ENCODE data around the gene KRI1. TPM values are rescaled to one million over a fixed set of nuclear protein-coding genes. Genes with fewer than 3 reads are reported as not detected.

KRI1 gene
- total and polyA plus RNA-seq, 7 donors = 14.8 to 21.6 (median 20.2) TPM

- TF ChIP-seq, protein P1, sequence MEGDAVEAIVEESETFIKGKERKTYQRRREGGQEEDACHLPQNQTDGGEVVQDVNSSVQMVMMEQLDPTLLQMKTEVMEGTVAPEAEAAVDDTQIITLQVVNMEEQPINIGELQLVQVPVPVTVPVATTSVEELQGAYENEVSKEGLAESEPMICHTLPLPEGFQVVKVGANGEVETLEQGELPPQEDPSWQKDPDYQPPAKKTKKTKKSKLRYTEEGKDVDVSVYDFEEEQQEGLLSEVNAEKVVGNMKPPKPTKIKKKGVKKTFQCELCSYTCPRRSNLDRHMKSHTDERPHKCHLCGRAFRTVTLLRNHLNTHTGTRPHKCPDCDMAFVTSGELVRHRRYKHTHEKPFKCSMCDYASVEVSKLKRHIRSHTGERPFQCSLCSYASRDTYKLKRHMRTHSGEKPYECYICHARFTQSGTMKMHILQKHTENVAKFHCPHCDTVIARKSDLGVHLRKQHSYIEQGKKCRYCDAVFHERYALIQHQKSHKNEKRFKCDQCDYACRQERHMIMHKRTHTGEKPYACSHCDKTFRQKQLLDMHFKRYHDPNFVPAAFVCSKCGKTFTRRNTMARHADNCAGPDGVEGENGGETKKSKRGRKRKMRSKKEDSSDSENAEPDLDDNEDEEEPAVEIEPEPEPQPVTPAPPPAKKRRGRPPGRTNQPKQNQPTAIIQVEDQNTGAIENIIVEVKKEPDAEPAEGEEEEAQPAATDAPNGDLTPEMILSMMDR (IDR thresholded peaks at IDR 0.05) = no peak
- 89 to 91% (median 90%) methylated on average over 5 of the region's 5 CpGs for WGBS, 3 donors
Measured at GRCh38 chr19:10600149-10600548, 34.3 kb upstream of the KRI1 start.

DNA sequence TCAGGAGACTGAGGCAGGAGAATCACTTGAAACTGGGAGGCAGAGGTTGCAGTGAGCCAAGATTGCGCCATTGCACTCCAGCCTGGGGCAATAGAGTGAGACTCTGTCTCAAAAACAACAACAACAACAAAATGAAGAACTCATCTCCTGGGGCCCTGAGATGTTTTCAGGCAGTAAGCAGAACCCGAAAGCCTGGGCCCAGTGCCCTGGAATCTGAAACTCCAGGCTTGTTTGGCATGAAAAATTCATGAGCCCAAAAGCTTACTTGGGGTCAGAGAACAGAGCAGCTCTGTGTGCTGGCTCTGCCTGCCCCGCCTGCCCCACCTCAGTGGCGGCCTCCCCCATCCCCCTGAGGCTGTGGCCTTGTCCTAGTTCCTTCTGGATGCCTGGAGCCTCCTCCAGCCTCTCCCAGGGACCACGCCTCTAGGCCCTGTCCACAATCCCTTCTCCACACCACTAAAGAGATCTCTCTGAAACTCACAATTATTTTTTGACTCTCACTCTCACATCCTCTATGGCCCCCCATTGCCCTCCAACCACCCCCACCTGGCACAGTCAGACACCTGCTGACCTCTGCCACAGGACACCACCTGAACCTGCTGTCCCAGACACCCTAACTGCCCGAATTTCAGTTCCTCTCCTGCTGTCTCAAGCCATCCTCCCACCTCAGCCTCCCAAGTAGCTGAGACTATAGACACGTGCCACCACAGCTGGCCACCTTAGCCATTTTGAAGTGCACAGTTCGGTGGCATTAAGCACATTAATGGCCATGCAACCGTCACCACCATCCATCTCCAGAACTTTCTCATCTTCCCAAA lies 28.2 kb upstream of the KRI1 start:
- Histone ChIP-seq H3K27me3 (ENCODE audit: insufficient read depth in 3 of 3, low read length in 2 of 3) (peaks cover 0 to 3% (median 0%) of the 10 kb centered on the region in 3 donors), H3K36me3 (ENCODE audit: insufficient read depth in 1 of 2, low read depth in 1 of 2) (no peaks in the 10 kb centered on the region), H3K4me3 (no peak overlapping the region), H3K9me3 (no peaks in the 10 kb centered on the region), H3K27ac (no peak overlapping the region), H3K4me1 (no peaks in the 10 kb centered on the region)
- 50 to 61% (median 60%) methylated on average over 9 of the region's 9 CpGs for WGBS, 3 donors
- ATAC-seq (peak in 2 of 4 donors; percentile 24 to 54), DNase-seq (peak in 1 of 2 donors; percentile 80)
- intact Hi-C loops (cut with DNase I) = no loop called here
- TF ChIP-seq, protein P1 (IDR thresholded peaks at IDR 0.05) = no peak

More at GRCh38 chr19:10600149-10600548, 34.3 kb upstream of the KRI1 start:
- ATAC-seq = no peak
- Histone ChIP-seq H3K4me3 (no peak overlapping the region), H3K27me3 (ENCODE audit: insufficient read depth in 3 of 3, low read length in 2 of 3) (no peaks in the 10 kb centered on the region), H3K9me3 (no peaks in the 10 kb centered on the region), H3K4me1 (peaks cover 16% of the 10 kb centered on the region), H3K27ac (no peak overlapping the region), H3K36me3 (ENCODE audit: insufficient read depth in 1 of 2, low read depth in 1 of 2) (no peaks in the 10 kb centered on the region)
- intact Hi-C loops (cut with DNase I) = no loop called here
- DNase-seq = no peak

DNA sequence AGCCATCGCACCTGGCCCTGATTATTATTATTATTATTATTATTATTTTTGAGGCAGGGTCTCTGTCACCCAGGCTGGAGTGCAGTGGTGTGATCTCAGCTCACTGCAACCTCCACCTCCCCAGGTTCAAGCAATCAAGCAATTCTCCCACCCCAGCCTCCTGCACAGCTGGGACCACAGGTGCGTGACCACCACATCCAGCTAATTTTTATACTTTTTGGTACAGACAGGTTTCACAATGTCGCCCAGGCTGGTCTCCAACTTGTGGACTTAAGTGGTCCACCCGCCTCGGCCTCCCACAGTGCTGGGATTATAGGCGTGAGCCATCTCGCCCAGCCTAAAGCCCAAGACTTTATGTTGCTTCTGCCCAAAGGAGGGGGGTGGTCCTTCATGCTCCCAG lies 27.3 kb upstream of the KRI1 start:
- TF ChIP-seq, protein P1 (IDR thresholded peaks at IDR 0.05) = no peak
- no peaks in the 10 kb centered on the region for H3K9me3 ChIP-seq
- intact Hi-C loops (cut with DNase I) = no loop called here
- H3K4me1 ChIP-seq = no peaks in the 10 kb centered on the region
- ATAC-seq (no peak), DNase-seq (no peak)
- no peak overlapping the region for H3K4me3 ChIP-seq
- no peaks in the 10 kb centered on the region for H3K36me3 ChIP-seq (ENCODE audit: insufficient read depth in 1 of 2, low read depth in 1 of 2)
- no peak overlapping the region for H3K27ac ChIP-seq
- 90 to 99% (median 98%) methylated on average over 7 of the region's 7 CpGs for WGBS, 3 donors
- H3K27me3 ChIP-seq (ENCODE audit: insufficient read depth in 3 of 3, low read length in 2 of 3) = peaks cover 0 to 3% (median 0%) of the 10 kb centered on the region in 3 donors

- WGBS, 3 donors = 88 to 92% (median 92%) methylated on average over 2 of the region's 2 CpGs
- Histone ChIP-seq H3K4me1 (no peaks in the 10 kb centered on the region), H3K9me3 (no peaks in the 10 kb centered on the region), H3K4me3 (no peak overlapping the region), H3K27ac (no peak overlapping the region), H3K36me3 (ENCODE audit: insufficient read depth in 1 of 2, low read depth in 1 of 2) (no peaks in the 10 kb centered on the region), H3K27me3 (ENCODE audit: insufficient read depth in 3 of 3, low read length in 2 of 3) (peaks cover 0 to 16% (median 0%) of the 10 kb centered on the region in 3 donors)
- DNase-seq = no peak
- ATAC-seq = no peak
- TF ChIP-seq, protein P1 (IDR thresholded peaks at IDR 0.05) = no peak
- intact Hi-C loops (cut with DNase I) = no loop called here
Measured at GRCh38 chr19:10587839-10588150, 22.0 kb upstream of the KRI1 start.
